ENCODE results near the gene POMP. TPM values are rescaled to one million over a fixed set of nuclear protein-coding genes. Genes with fewer than 3 reads are reported as not detected.

Gene POMP
- total RNA-seq, 1 experiment from 2014 or later: 102 TPM

GRCh38 chr13:28630869-28631268 is 28.1 kb upstream of the POMP start:
- no peak overlapping the region for H2BK120ac ChIP-seq (ENCODE audit: low read depth, low read length, poor library complexity, severe bottlenecking)

More at GRCh38 chr13:28630869-28631268, 28.1 kb upstream of the POMP start:
- Histone ChIP-seq H3K23ac (ENCODE audit: insufficient read length, low read depth, low read length) (no peak overlapping the region), H2BK20ac (ENCODE audit: low read depth, low read length, poor library complexity, severe bottlenecking) (no peak overlapping the region), H3K9ac (ENCODE audit: extremely low read depth, insufficient read length, low read length) (no peak overlapping the region), H3T11ph (ENCODE audit: low read length) (no peak overlapping the region), H3K23me2 (ENCODE audit: insufficient read length, low read depth, low read length, poor library complexity, severe bottlenecking) (no peaks in the 10 kb centered on the region), H4K5ac (ENCODE audit: insufficient read length, low read depth, low read length) (no peak overlapping the region), H4K8ac (replicated peaks; ENCODE audit: insufficient read length, low read depth, low read length) (no peak overlapping the region), H3K4me1 (ENCODE audit: insufficient read depth, low read length) (no peaks in the 10 kb centered on the region), H2AFZ (ENCODE audit: low read length) (no peak overlapping the region), H3K4ac (ENCODE audit: low read depth, low read length) (no peak overlapping the region), H2BK15ac (ENCODE audit: low read depth, low read length) (no peak overlapping the region), H4K91ac (ENCODE audit: insufficient read length, low read depth, low read length) (no peak overlapping the region), H3K9me3 (ENCODE audit: control insufficient read depth, low read depth, low read length) (no peaks in the 10 kb centered on the region), H2BK5ac (ENCODE audit: insufficient read length, low read length) (no peak overlapping the region), H3K79me2 (ENCODE audit: insufficient read depth, low read length) (no peaks in the 10 kb centered on the region), H3K56ac (ENCODE audit: insufficient read length, low read depth, low read length) (no peak overlapping the region), H3K4me2 (ENCODE audit: insufficient read depth, insufficient read length, low read length) (no peak overlapping the region), H3K27me3 (ENCODE audit: insufficient read depth, low read length) (no peaks in the 10 kb centered on the region), H3K27ac (ENCODE audit: insufficient read length, low read depth, low read length) (no peak overlapping the region), H2BK12ac (ENCODE audit: insufficient read length, low read depth, low read length) (no peak overlapping the region), H3K14ac (ENCODE audit: insufficient read depth, low read length) (no peak overlapping the region), H4K20me1 (ENCODE audit: control insufficient read depth, insufficient read depth, insufficient read length) (no peaks in the 10 kb centered on the region), H3K79me1 (ENCODE audit: insufficient read depth, low read depth, low read length, poor library complexity, severe bottlenecking) (no peaks in the 10 kb centered on the region), H3K18ac (ENCODE audit: insufficient read length, low read depth, low read length) (no peak overlapping the region), H2AK5ac (ENCODE audit: insufficient read length, low read length) (no peak overlapping the region)
- Mint-ChIP-seq H3K4me1 (peaks cover 9 to 14% of the 10 kb centered on the region in 2 experiments), H3K9me3 (0 out of 5 replicates have a peak, but pooled peaks cover 0 to 3% of the 10 kb centered on the region in 2 experiments), H3K36me3 (ENCODE audit: insufficient read depth in 1 of 3, low read depth in 3 of 3) (no peaks in the 10 kb centered on the region; a peak in 1 of 7 replicates), H3K27ac (no peak overlapping the region), H3K4me3 (no peak overlapping the region), H3K27me3 (ENCODE audit: low read depth) (no peaks in the 10 kb centered on the region)
- no CpG with 5 or more reads among the region's 4 CpGs for WGBS (ENCODE audit: extremely low coverage, insufficient read length, low lambda C conversion rate)
- no peak for TF ChIP-seq CTCF (conservative IDR thresholded peaks at IDR 0.05)
- no peak for DNase-seq

All from H9 (cell line).